Sigmoid colon (tissue), 7 donors: ENCODE results near the gene GRB2. TPM values are rescaled to one million over a fixed set of nuclear protein-coding genes. Genes with fewer than 3 reads are reported as not detected.
A peak's percentile ranks its signal among the peaks of the same experiment; 100 is the strongest.

Experiments
- DNase-seq: peaks from one replicate; pipeline ENCODE4 v3.0.0-alpha.2; 2019
- H3K27ac ChIP-seq, 4 donors: fragments of 200-600 bp; sonication (generic); one replicate each; pipeline ENCODE4 v1.5.1; 2016 to 2019; ENCODE audit warnings: mild to moderate bottlenecking in 1 of 4
- H3K27me3 ChIP-seq, 3 donors: fragments of 200-600 bp; sonication (generic); one replicate each; pipeline ENCODE4 v1.5.1; 2019; ENCODE audit warnings: mild to moderate bottlenecking in 1 of 3
- H3K36me3 ChIP-seq, 4 donors: fragments of 200-600 bp; sonication (generic); one replicate each; pipeline ENCODE4 v1.5.1; 2016 to 2019
- H3K4me1 ChIP-seq, 4 donors: fragments of 200-600 bp; sonication (generic); one replicate each; pipeline ENCODE4 v1.5.1; 2017 to 2019
- H3K4me3 ChIP-seq, 4 donors: fragments of 200-600 bp; sonication (generic); one replicate each; pipeline ENCODE4 v1.5.1; 2017 to 2019; ENCODE audit warnings: mild to moderate bottlenecking in 2 of 4, moderate library complexity in 1 of 4
- H3K9me3 ChIP-seq, 4 donors: fragments of 200-600 bp in 3 of 4; sonication (generic) in 3 of 4; one replicate each; pipeline versions ENCODE4 v1.5.1 to v1.6.1; 2013 to 2019
- CTCF ChIP-seq, 4 experiments: fragments of 450-650 bp in 3 of 4; fragments of 200-600 bp in 1 of 4; IDR thresholded peaks; one replicate each; pipeline ENCODE4 v1.5.1; 2016 to 2019; ENCODE audit warnings: antibody characterized with exemption in 4 of 4, mild to moderate bottlenecking in 3 of 4, moderate library complexity in 2 of 4
- EP300 ChIP-seq, 4 donors: sonication (generic); formaldehyde crosslinking; IDR thresholded peaks; one replicate each; pipeline ENCODE4 v1.6.1; 2017; ENCODE audit warnings: antibody characterized with exemption in 4 of 4
- POLR2A ChIP-seq, 2 donors: fragments of 450-650 bp; IDR thresholded peaks; one replicate each; pipeline ENCODE4 v1.6.1; 2016; ENCODE audit warnings: antibody characterized with exemption in 2 of 2, mild to moderate bottlenecking in 2 of 2, moderate library complexity in 2 of 2
- POLR2AphosphoS5 ChIP-seq, 4 donors: sonication (generic); formaldehyde crosslinking; IDR thresholded peaks; one replicate each; pipeline ENCODE4 v1.6.1; 2017; ENCODE audit warnings: antibody characterized with exemption in 4 of 4
- WGBS, 2 donors: extraction: QIAGEN DNeasy Blood & Tissue Kit; methylation state at CpG; one replicate each; pipeline ENCODE4 v1.1.7; 2013; 5-methylcytosine and 5-hydroxymethylcytosine counted together
- intact Hi-C: fragments of 100-400 bp; cut with DNase I; formaldehyde crosslinking; loops from one replicate; pipeline ENCODE4 v1.15.1; 2023
- polyA plus RNA-seq, 3 donors: library from polyadenylated mRNA; stranded (reverse); fragments of 200-250 nt; gene quantifications; one replicate each; pipeline ENCODE4 v1.2.3, GENCODE V29; 2013
- total RNA-seq, 4 donors: library from RNA; depleted of rRNA; stranded (reverse); fragments of >200 nt; gene quantifications; one replicate each; pipeline ENCODE4 v1.1.0, GENCODE V29; 2016
- donor health status: healthy with polysubstance abuse.
- donor health status: Bipolar disorder and iron deficiency.
- donor health status: healthy.

GRB2 gene
- total and polyA plus RNA-seq, 7 donors = 56.5 to 103 (median 81.3) TPM

GRCh38 chr17:75390982-75391381, 14.5 kb downstream of the GRB2 start:
- Histone ChIP-seq H3K36me3 (no peaks in the 10 kb centered on the region), H3K4me1 (peaks cover 0 to 79% (median 59%) of the 10 kb centered on the region in 4 donors), H3K27ac (peak overlapping the region; percentile 84 to 90 (median 89)), H3K9me3 (no peaks in the 10 kb centered on the region), H3K27me3 (no peaks in the 10 kb centered on the region), H3K4me3 (no peak overlapping the region)
- intact Hi-C loops = no loop called here
- 19 to 49% methylated on average over 3 of the region's 3 CpGs for WGBS, 2 donors
- no peak for DNase-seq
- TF ChIP-seq POLR2A (IDR thresholded peaks at IDR 0.05) (no peak), CTCF (IDR thresholded peaks at IDR 0.05) (no peak), POLR2AphosphoS5 (IDR thresholded peaks at IDR 0.05) (no peak), EP300 (IDR thresholded peaks at IDR 0.05) (no peak)

- TF ChIP-seq POLR2AphosphoS5 (IDR thresholded peaks at IDR 0.05) = no peak
- TF ChIP-seq CTCF (IDR thresholded peaks at IDR 0.05) = no peak
- TF ChIP-seq EP300 (IDR thresholded peaks at IDR 0.05) = no peak
- no peak for TF ChIP-seq POLR2A (IDR thresholded peaks at IDR 0.05)
- Histone ChIP-seq H3K27ac (no peak overlapping the region), H3K4me1 (peaks cover 0 to 60% (median 43%) of the 10 kb centered on the region in 4 donors), H3K36me3 (no peaks in the 10 kb centered on the region), H3K9me3 (no peaks in the 10 kb centered on the region), H3K27me3 (no peaks in the 10 kb centered on the region), H3K4me3 (no peak overlapping the region)
- intact Hi-C loops = no loop called here
- 83 to 90% methylated on average over 3 of the region's 3 CpGs for WGBS, 2 donors
- DNase-seq = no peak
These were observed 16.9 kb downstream of the GRB2 start for GRCh38 chr17:75388476-75389030.

GRCh38 chr17:75387771-75388170, 17.7 kb downstream of the GRB2 start:
- TF ChIP-seq POLR2A (IDR thresholded peaks at IDR 0.05) (no peak), POLR2AphosphoS5 (IDR thresholded peaks at IDR 0.05) (no peak), CTCF (IDR thresholded peaks at IDR 0.05) (no peak), EP300 (IDR thresholded peaks at IDR 0.05) (no peak)
- Histone ChIP-seq H3K27me3 (no peaks in the 10 kb centered on the region), H3K4me3 (no peak overlapping the region), H3K27ac (peak overlapping the region in 2 of 4 donors; percentile 8 to 35), H3K4me1 (peaks cover 0 to 56% (median 47%) of the 10 kb centered on the region in 4 donors), H3K36me3 (no peaks in the 10 kb centered on the region), H3K9me3 (no peaks in the 10 kb centered on the region)
- WGBS, 2 donors = 88 to 89% methylated on average over 3 of the region's 3 CpGs
- intact Hi-C loops = no loop called here
- DNase-seq = no peak

- Histone ChIP-seq H3K4me3 (no peak overlapping the region), H3K4me1 (peaks cover 0 to 42% (median 34%) of the 10 kb centered on the region in 4 donors), H3K36me3 (no peaks in the 10 kb centered on the region), H3K9me3 (no peaks in the 10 kb centered on the region), H3K27me3 (no peaks in the 10 kb centered on the region), H3K27ac (no peak overlapping the region)
- no peak for TF ChIP-seq EP300 (IDR thresholded peaks at IDR 0.05)
- TF ChIP-seq CTCF (IDR thresholded peaks at IDR 0.05) = no peak
- no peak for TF ChIP-seq POLR2AphosphoS5 (IDR thresholded peaks at IDR 0.05)
- TF ChIP-seq POLR2A (IDR thresholded peaks at IDR 0.05) = no peak
- no peak for DNase-seq
- intact Hi-C loops = no loop called here
These were observed 19.0 kb downstream of the GRB2 start for GRCh38 chr17:75386430-75386829.

GRCh38 chr17:75384751-75385150, 20.7 kb downstream of the GRB2 start:
- Histone ChIP-seq H3K27ac (no peak overlapping the region), H3K36me3 (no peaks in the 10 kb centered on the region), H3K4me1 (peaks cover 0 to 35% (median 27%) of the 10 kb centered on the region in 4 donors), H3K4me3 (no peak overlapping the region), H3K27me3 (no peaks in the 10 kb centered on the region), H3K9me3 (no peaks in the 10 kb centered on the region)
- 70 to 85% methylated on average over 8 of the region's 8 CpGs for WGBS, 2 donors
- DNase-seq = no peak
- intact Hi-C loops = no loop called here
- TF ChIP-seq POLR2AphosphoS5 (IDR thresholded peaks at IDR 0.05) (no peak), EP300 (IDR thresholded peaks at IDR 0.05) (no peak), CTCF (IDR thresholded peaks at IDR 0.05) (no peak), POLR2A (IDR thresholded peaks at IDR 0.05) (no peak)
